NCI-H1694 treated with DMSO at 0.1 percent for 48 hours (cell line): ENCODE measurements around the gene CDHR5.

Experiments
- DNase-seq: peaks from one replicate; lab custom pipeline; 2025; lab: John Stamatoyannopoulos, UW

CDHR5 gene

GRCh38 chr11:621838-622237 is 2.9 kb downstream of the CDHR5 start:
- no peak for DNase-seq

DNA sequence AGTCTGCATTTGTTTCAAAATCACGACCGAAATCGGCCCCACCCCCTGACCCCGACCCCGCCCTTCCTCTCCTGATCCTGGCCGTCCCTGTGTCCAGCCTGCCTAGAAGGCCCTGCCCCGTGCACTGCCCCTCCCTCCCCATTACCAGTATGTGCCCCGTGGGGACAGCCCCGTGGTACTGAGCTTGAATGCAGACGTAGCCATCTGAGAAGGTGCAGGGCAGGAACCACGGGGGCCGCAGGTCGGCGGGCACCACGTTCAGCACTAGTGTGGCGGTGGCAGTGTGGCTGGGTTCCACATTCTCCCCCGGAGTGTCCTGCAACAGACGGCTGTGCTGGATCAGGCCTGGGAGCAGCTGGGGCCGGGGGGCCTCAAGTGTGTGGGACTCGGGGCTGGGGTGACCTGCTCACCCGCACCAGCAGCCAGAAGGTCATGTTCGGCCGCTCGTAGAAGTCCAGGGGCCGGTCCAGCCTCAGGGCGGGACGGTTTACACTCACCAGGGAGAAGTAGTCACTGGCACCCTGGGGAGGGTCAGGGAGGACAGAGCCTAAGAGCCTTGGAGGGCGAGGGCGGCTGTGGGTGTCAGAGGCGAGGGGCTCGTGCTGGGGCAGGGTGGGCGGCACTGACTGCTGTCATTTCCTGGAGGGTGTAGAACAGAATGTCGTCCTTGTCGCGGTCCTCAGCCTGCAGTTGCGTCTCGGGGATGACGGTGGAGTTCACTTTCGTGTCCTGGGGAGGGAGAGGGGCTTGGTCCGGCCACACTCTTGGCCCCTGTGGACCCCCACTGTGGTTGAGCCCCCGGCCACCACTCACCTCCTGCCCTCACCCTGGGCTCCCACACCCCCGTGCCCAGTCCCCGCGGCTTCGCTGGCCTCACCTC is 3.6 kb downstream of the CDHR5 start:
- DNase-seq, result no peak

DNA sequence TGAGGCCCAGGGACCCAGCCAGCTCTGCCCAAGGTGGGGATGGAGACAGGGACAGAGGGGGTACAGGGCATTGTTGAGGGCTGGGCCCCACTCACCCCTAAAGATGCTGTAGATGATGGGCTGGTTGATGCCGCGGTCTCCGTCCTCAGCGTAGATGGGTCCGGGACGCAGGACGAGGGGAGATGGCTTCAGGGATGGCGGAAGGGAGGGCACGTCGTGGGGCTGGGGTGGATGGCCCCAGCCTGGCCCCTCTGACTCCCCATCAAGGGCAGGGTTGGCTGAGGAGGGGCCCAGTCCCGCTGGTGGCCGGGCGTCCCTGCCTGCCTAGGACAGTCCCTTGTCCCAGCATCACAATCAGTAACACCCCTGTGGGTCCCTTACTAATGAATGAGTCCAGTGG is 4.6 kb downstream of the CDHR5 start:
- no peak for DNase-seq

GRCh38 chr11:619628-620050 is 5.1 kb downstream of the CDHR5 start:
- no peak for DNase-seq

DNA sequence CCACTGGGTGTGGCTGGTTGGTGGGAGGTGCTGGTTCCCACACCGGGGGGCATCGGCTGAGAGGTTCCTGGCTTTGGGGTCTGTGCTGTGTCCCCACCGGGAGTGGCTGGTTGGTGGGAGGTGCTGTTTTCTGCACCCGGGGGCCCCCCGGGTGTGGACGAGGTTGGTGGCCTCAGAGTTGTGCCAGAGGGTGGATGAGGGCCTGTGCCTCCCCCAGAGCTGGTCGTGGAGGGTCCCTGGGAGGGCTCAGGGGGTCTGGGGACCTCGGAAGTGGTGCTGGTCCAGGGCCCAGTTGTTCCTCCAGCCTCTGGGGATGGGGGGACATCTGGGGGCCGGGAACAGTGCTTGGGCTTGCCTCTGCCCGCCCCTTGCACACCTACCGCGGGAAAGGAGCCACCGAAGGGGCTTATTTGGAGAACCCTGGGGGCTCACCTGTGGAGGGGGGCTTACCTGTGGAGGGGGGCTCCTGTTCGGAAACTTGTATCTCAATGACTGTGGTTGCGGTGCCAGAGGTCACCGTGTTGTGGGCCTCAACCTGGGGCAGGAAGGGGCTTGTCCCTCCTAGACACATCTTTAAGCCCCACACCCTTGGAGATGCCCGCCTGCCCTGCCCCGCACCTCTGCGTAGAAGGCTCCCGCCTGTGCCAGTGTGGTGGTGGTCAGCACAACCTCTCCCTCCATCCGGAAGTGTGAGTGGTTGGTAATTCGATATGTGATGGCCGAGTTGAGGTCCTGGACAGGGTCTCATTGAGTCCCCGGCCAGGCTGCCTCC is 5.7 kb downstream of the CDHR5 start:
- no peak for DNase-seq

DNA sequence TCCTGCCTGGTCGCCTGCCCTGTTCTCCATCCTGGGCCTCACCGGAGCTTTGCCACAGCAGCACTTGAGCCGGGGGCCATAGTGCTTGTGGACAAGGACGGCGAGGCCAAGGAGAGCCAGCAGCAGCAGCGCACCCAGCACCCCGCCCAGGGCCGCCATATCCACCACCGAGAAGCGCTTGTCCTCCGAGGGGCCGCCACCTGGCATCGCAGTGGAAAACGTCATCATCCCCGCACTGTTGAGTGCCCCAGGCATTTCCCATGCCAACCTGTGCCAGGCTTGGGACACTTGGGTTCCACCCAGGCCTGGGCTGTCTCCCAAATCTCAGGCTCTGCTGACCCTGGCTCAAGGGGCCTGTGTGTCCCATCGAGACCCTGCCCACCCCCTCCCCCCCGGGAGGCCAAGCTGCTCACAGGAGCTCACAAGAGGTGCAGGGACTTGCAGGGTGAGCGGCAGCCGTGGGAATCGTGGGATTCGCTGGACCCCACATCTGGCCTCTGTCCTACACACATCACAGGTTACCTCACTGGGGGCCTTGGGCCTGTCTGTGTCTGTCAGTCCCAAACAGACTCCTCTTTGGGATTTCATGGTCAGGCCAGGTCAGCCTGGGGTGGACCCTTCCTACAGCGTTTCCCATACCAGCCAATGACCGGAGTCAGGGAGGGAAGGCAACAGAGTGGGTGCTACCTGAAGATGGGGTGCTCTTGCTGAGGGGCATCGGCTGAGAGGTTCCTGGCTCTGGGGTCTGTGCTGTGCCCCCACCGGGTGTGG is 6.7 kb downstream of the CDHR5 start:
- no peak for DNase-seq

- DNase-seq, result no peak
These were observed 7.4 kb downstream of the CDHR5 start for GRCh38 chr11:617199-617911.

- no peak for DNase-seq
These were observed 8.2 kb downstream of the CDHR5 start for GRCh38 chr11:616320-617198.

DNA sequence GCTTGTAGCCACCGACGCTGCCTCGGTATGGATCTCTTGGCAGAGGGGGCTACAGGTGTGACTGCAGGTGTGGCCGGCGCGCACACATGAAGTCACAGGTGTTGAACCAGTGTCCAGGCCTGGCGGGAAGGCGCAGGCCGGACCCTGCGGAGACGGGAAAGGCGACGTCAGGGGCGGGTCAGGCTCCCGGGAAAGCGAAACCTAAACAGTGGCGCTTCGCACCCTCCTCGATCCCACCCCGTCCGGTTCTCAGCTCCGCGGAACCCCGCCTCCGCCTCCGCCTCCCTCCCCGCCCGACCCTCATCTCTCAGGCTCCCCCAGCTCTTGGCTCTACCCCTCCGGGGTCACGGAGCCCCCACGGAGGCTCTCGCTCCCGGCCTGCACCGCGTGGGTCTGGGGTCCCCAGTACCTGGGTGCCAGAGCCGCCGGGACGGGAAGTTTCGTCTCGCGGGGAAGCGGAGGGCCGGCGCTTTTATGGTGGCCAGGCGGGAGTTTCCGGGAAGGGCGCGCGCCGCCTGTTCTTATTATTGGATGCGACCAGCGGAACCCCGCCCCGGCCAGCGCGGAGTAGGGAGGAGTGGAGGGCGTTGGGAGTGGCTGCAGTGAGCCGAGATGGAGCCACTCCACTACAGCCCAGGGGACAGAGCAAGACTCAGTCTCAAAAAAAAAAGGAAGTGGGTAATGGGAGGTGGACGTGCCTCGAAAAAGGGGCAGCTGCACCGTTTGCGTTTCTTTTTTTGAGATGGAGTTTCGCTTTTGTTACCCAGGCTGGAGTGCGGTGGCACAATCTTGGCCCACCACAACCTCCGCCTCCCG is 9.0 kb downstream of the CDHR5 start, which contains the start of gene IRF7:
TSS of gene IRF7 (minus strand) at position 447 of the 816 bp plus-strand sequence. CDS start 586 bp downstream, outside the sequence.
- no peak for DNase-seq

- no peak for DNase-seq
These were observed 9.9 kb downstream of the CDHR5 start for GRCh38 chr11:614623-615503.

DNA sequence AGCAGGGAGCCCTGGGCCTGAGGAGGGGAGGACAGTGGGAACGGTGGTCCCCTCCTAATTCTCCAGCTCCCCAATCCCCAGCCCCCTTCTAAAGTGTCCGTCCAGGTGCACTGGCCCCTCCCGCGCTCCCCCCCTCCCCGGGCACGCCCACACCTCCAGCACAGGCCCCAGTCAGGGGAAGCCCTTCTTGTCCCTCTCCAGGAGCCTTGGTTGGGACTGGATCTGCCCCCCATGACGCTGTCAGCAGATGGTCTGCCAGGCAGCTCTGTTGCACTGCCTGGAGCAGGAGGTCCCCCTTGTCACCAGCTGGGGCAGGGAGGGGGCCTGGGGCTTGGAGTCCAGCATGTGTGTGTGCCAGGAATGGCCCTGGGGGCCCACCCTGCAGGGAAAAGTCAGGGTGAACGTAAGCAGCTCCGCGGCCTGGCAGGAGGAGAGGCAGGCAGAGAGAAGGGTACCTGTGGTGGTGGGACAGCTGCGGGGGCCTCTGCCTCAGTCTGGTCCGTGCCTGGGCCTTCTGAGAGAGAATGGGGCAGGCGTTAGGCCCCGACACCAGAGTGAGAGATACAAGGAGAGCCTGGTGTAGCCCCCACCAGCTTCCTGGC is 10.6 kb downstream of the CDHR5 start:
- DNase-seq, result no peak

GRCh38 chr11:613369-613968 is 11.3 kb downstream of the CDHR5 start:
- no peak for DNase-seq

DNA sequence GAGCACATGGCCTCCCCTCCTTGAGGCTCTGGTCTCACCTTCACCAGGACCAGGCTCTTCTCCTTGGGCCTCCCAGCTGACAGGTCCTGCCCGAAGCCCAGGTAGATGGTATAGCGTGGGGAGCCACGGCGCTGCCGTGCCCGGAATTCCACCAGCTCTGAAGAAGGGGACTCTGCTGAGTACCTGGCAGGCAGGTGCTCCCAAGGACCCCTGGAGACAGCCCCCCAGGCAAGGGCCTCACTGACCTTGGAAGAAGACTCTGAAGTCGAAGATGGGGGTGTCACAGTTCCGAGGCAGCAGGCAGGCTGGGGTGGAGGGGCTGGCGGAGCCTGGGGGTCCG is 11.8 kb downstream of the CDHR5 start:
- DNase-seq, result no peak

DNA sequence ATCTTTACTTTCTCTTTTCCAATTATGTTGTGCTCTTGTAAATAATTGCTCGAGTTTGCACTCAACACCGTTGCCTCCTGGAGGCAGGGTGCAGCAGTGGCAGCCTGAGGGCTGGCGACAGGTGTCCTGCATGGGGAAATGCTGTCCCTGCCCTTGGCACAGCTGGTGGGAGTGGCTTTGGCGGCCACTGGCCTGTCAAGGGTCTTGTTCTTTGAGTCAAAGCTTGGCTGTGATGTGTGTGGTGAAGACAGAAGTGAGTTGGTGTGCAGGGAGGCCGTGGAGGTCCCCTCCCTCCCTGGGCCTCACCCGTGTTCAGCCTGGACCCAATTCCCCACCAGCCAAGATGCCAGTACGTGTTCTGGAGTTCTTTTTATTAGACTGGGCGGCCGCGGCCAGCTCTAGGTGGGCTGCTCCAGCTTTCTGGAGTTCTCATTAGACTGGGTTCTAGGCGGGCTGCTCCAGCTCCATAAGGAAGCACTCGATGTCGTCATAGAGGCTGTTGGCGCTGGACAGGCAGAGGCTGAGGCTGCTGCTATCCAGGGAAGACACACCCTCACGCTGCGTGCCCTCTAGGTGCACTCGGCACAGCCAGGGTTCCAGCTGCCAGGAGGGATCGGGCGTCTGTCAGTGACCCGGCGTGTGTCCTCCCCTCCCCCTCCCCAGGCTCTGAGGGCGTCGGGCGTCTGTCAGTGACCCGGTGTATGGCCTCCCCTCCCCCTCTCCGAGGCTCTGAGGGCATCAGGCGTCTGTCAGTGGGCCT is 12.4 kb downstream of the CDHR5 start:
- no peak for DNase-seq

- no peak for DNase-seq
These were observed 13.5 kb downstream of the CDHR5 start for GRCh38 chr11:611001-611996.
